WI38 (cell line): ENCODE results near the gene ILDR1.

Source experiments
- H3K4me3 ChIP-seq: 2 replicates; pipeline ENCODE4 v1.5.1; 2011; ENCODE audit warnings: low read depth, mild to moderate bottlenecking, control low read depth, low read length
- CTCF ChIP-seq: IDR thresholded peaks from 2 replicates; pipeline ENCODE4 v1.5.1; 2012; ENCODE audit warnings: low read depth, mild to moderate bottlenecking, control low read depth, low read length

ILDR1 gene

GRCh38 chr3:122000936-122001605 is 21.0 kb downstream of the ILDR1 start:
- TF ChIP-seq CTCF = no peak
- no peak overlapping the region for H3K4me3 ChIP-seq

- H3K4me3 ChIP-seq = no peak overlapping the region
- no peak for TF ChIP-seq CTCF
Observed at GRCh38 chr3:121999931-122000330, 22.1 kb downstream of the ILDR1 start.

GRCh38 chr3:121998611-121999473 is 23.2 kb downstream of the ILDR1 start:
- no peak for TF ChIP-seq CTCF
- no peak overlapping the region for H3K4me3 ChIP-seq

GRCh38 chr3:121998030-121998580 is 23.9 kb downstream of the ILDR1 start:
- H3K4me3 ChIP-seq = no peak overlapping the region
- TF ChIP-seq CTCF = no peak

GRCh38 chr3:121997372-121997771 is 24.7 kb downstream of the ILDR1 start:
- no peak for TF ChIP-seq CTCF
- no peak overlapping the region for H3K4me3 ChIP-seq

GRCh38 chr3:121996441-121996840 is 25.6 kb downstream of the ILDR1 start:
- no peak for TF ChIP-seq CTCF
- no peak overlapping the region for H3K4me3 ChIP-seq
